Skeletal muscle satellite cell (primary cell): ENCODE results near the gene RBFOX1.

Source experiments
- H3K27me3 ChIP-seq: 2 replicates; pipeline ENCODE4 v1.7.0; 2013; ENCODE audit warnings: low read length; ENCODE audit not compliant: control insufficient read depth, insufficient read depth
- H3K36me3 ChIP-seq: 2 replicates; pipeline ENCODE4 v1.7.0; 2013; ENCODE audit warnings: mild to moderate bottlenecking, control low read depth, low read length; ENCODE audit not compliant: insufficient read depth
- H3K4me1 ChIP-seq: 2 replicates; pipeline ENCODE4 v1.7.0; 2013; ENCODE audit warnings: low read length; ENCODE audit not compliant: control insufficient read depth, insufficient read depth
- H3K4me2 ChIP-seq: 2 replicates; pipeline ENCODE4 v1.7.0; 2013; ENCODE audit warnings: mild to moderate bottlenecking, low read length
- H3K4me3 ChIP-seq: 2 replicates; pipeline ENCODE4 v1.7.0; 2013; ENCODE audit warnings: low read length
- H3K9ac ChIP-seq: 2 replicates; pipeline ENCODE4 v1.7.0; 2013; ENCODE audit warnings: mild to moderate bottlenecking, low read depth, low read length, moderate library complexity
- H3K9me3 ChIP-seq: replicated peaks from 2 replicates; pipeline ENCODE4 v1.7.0; 2013; ENCODE audit warnings: mild to moderate bottlenecking, control low read depth, low read length

Gene RBFOX1

DNA sequence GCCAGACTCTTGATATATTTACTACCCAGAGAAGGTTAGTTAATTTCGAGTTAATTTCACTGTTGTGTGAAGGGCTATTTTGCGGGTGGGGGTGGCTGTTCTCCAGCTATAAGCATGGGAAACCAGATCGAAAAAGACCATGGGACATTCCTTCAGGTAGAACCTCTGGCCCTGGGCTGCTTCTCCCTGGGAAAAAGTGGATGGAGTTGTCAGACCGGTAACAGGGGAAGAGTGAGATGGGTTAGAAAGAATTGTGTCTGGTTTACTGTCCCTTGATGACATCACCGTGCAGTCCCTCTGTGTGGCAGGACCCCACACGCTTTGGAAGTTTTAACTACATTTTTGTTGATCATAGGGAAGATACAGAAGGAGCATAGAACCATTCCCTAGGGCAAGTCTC is 296.3 kb downstream of the RBFOX1 start:
- H3K4me2 ChIP-seq, result no peak overlapping the region
- no peaks in the 10 kb centered on the region for H3K36me3 ChIP-seq
- H3K9me3 ChIP-seq, result peaks cover 5% of the 10 kb centered on the region
- H3K4me3 ChIP-seq, result no peak overlapping the region
- H3K4me1 ChIP-seq, result no peaks in the 10 kb centered on the region
- H3K27me3 ChIP-seq, result no peaks in the 10 kb centered on the region
- H3K9ac ChIP-seq, result no peak overlapping the region

DNA sequence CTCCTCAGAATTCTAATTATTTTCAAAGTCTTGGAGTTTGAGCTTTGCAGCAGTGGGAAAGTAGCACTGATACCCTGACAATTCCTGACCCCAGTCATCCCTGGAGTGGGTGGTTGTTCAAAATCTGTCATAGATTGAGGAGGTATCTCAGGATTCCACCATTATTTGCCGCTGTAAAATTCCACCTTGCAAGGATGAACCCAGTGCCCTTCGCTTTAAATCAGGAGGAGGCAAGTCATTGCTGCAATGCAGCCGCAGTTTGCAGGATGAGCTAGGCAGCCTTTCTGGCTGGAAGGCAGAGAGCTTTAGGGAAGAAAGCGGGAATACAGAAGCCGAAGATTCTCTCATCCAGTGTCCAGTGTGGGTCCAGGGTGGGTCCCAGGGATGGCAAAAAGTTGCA is 296.9 kb downstream of the RBFOX1 start:
- H3K27me3 ChIP-seq, result no peaks in the 10 kb centered on the region
- no peaks in the 10 kb centered on the region for H3K4me1 ChIP-seq
- no peaks in the 10 kb centered on the region for H3K36me3 ChIP-seq
- H3K4me3 ChIP-seq, result no peak overlapping the region
- no peak overlapping the region for H3K9ac ChIP-seq
- peaks cover 5% of the 10 kb centered on the region for H3K9me3 ChIP-seq
- no peak overlapping the region for H3K4me2 ChIP-seq

DNA sequence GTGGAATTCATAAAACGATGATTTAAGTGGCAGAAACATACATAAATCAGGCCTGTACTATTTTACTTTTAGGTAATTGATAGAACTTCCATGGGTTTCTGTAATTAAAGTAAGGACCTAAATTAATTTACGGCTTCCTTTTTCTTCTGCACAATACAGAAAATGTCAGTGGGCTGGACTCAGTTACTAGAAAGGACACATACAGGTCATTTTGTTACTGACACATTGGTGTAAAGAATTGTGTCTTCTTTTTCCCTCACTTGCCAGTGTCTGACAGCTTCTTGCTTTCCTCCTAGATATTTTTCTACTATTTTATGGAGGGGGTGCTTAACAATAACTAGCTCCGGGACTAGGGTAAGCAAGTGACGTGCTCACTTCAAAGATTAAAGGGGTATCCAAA is 304.8 kb downstream of the RBFOX1 start:
- no peak overlapping the region for H3K4me2 ChIP-seq
- H3K9ac ChIP-seq, result no peak overlapping the region
- no peaks in the 10 kb centered on the region for H3K36me3 ChIP-seq
- no peaks in the 10 kb centered on the region for H3K4me1 ChIP-seq
- no peak overlapping the region for H3K4me3 ChIP-seq
- H3K9me3 ChIP-seq, result peaks cover 5% of the 10 kb centered on the region
- no peaks in the 10 kb centered on the region for H3K27me3 ChIP-seq

GRCh38 chr16:7638306-7638705 is 305.7 kb downstream of the RBFOX1 start:
- H3K4me3 ChIP-seq, result no peak overlapping the region
- no peak overlapping the region for H3K4me2 ChIP-seq
- no peaks in the 10 kb centered on the region for H3K36me3 ChIP-seq
- no peaks in the 10 kb centered on the region for H3K27me3 ChIP-seq
- no peak overlapping the region for H3K9ac ChIP-seq
- no peaks in the 10 kb centered on the region for H3K4me1 ChIP-seq
- H3K9me3 ChIP-seq, result peaks cover 5% of the 10 kb centered on the region

- H3K27me3 ChIP-seq, result no peaks in the 10 kb centered on the region
- H3K36me3 ChIP-seq, result no peaks in the 10 kb centered on the region
- H3K9me3 ChIP-seq, result peaks cover 5% of the 10 kb centered on the region
- no peaks in the 10 kb centered on the region for H3K4me1 ChIP-seq
- H3K4me2 ChIP-seq, result no peak overlapping the region
- no peak overlapping the region for H3K4me3 ChIP-seq
- no peak overlapping the region for H3K9ac ChIP-seq
Measured at GRCh38 chr16:7640334-7640733, 307.7 kb downstream of the RBFOX1 start.

DNA sequence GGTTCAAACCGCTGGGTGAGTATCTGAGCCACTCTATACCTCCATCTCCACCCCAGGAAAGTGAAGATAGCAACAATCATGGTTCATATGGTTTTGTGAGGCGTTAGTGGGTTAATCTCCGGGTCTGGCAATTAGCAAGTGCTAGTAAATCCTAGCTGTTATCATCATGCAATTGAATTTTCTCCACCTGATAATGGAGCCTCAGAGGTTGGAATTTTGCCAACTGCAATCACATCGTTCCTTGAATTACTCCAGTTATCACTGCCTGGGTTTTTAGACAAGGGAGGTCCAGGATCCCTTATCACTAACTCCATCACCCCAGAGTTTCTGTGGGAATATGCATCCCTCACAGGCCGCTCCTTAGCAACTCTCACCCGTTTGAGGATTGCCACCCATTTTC is 311.5 kb downstream of the RBFOX1 start:
- Histone ChIP-seq H3K9ac (no peak overlapping the region), H3K4me2 (no peak overlapping the region), H3K27me3 (no peaks in the 10 kb centered on the region), H3K4me1 (no peaks in the 10 kb centered on the region), H3K4me3 (no peak overlapping the region), H3K9me3 (no peaks in the 10 kb centered on the region), H3K36me3 (no peaks in the 10 kb centered on the region)

GRCh38 chr16:7644811-7645210 is 312.2 kb downstream of the RBFOX1 start:
- H3K4me3 ChIP-seq, result no peak overlapping the region
- H3K4me1 ChIP-seq, result no peaks in the 10 kb centered on the region
- no peak overlapping the region for H3K4me2 ChIP-seq
- peaks cover 4% of the 10 kb centered on the region for H3K9me3 ChIP-seq
- no peaks in the 10 kb centered on the region for H3K27me3 ChIP-seq
- H3K9ac ChIP-seq, result no peak overlapping the region
- H3K36me3 ChIP-seq, result no peaks in the 10 kb centered on the region

DNA sequence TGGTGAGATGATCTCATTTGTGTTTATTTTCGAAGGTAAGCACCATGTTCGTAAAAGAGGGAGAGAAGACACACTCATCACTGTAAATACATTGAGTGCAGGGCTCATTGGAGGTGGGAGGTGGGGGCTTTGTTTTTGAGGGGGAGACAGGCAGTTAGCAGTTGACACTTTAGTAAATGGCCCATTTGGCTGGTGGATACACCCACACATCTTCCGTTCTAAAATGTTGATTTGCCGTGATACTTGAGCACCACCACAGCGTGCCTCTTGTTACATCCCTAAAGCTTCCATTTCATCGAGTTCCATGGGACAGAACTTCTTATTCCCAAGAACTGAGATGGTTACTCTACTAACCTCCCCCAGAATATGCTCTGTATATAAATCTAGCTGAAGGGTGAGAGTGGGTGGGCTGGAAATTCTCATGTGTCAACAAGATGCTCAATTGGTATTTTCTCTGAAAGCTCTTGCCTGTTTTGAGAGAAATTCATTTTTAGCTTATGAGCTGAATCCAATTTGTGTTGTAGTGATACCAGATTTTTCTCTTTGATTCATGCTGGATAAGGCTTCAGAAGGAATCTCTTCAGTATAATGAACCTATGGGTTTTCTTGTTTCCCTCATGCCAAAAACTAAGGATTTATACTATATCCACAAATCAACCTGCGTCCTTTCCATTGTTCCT is 314.3 kb downstream of the RBFOX1 start:
- no peak overlapping the region for H3K4me3 ChIP-seq
- no peak overlapping the region for H3K9ac ChIP-seq
- H3K4me1 ChIP-seq, result no peaks in the 10 kb centered on the region
- no peaks in the 10 kb centered on the region for H3K36me3 ChIP-seq
- H3K9me3 ChIP-seq, result peaks cover 4% of the 10 kb centered on the region
- no peaks in the 10 kb centered on the region for H3K27me3 ChIP-seq
- H3K4me2 ChIP-seq, result no peak overlapping the region

DNA sequence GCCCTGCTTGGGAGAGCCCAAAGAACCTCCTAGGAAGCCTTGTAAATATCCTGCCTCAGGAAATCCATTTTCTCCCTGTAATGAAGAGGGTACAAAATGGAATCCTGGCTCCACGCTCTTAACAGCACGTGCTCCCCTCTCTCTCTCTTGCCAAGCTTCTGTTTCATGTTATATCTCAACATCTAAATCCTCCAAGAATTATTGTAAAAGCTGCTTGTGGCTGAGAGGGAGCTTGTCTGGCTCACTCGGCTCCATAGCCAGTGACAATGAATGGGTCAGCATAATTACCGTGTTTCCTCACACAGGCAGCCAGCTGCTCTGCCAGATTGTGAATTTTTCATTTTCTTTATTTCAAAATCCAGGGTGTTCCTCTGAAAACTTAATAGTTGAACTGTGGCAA is 317.8 kb downstream of the RBFOX1 start:
- Histone ChIP-seq H3K4me3 (no peak overlapping the region), H3K4me2 (no peak overlapping the region), H3K4me1 (no peaks in the 10 kb centered on the region), H3K9me3 (peaks cover 4% of the 10 kb centered on the region), H3K27me3 (no peaks in the 10 kb centered on the region), H3K36me3 (no peaks in the 10 kb centered on the region), H3K9ac (no peak overlapping the region)

GRCh38 chr16:7651803-7652570 is 319.3 kb downstream of the RBFOX1 start:
- H3K4me3 ChIP-seq, result no peak overlapping the region
- no peak overlapping the region for H3K9ac ChIP-seq
- no peaks in the 10 kb centered on the region for H3K4me1 ChIP-seq
- no peaks in the 10 kb centered on the region for H3K27me3 ChIP-seq
- H3K36me3 ChIP-seq, result no peaks in the 10 kb centered on the region
- H3K9me3 ChIP-seq, result peaks cover 4% of the 10 kb centered on the region
- H3K4me2 ChIP-seq, result no peak overlapping the region

DNA sequence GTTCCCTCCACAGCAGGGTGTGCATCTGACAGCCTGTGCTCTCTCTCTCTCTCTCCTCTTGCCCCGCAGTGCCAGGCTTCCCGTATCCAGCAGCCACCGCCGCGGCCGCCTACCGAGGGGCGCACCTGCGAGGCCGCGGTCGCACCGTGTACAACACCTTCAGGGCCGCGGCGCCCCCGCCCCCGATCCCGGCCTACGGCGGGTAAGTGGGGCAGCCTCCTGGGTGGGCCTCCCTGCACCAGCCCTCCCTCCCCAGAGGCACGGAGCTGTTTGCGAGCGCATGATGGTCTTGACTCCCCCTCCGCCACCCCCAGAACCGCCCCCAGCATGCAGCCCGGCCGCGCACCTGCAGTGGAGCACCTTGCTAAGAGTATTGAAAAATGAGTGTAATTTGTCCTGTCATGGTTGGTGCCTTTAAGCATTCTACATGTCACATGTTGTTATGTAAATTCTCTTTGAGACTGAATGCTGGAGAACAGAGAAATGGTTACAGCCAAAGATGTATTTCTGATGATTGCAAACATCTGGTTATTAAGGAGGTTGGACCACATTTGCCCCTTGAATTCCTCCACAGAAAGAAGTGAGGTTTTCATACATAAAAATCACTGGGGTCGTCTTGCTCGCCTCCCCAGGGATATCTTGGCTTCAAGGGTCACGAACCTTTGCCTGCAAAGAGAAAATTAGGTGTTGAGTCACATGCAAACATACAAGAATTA is 321.3 kb downstream of the RBFOX1 start:
- no peak overlapping the region for H3K9ac ChIP-seq
- H3K27me3 ChIP-seq, result no peaks in the 10 kb centered on the region
- no peaks in the 10 kb centered on the region for H3K36me3 ChIP-seq
- H3K9me3 ChIP-seq, result peaks cover 7% of the 10 kb centered on the region
- H3K4me2 ChIP-seq, result no peak overlapping the region
- H3K4me1 ChIP-seq, result no peaks in the 10 kb centered on the region
- no peak overlapping the region for H3K4me3 ChIP-seq
